ENCODE results near the gene BCAS4.

Gene BCAS4

DNA sequence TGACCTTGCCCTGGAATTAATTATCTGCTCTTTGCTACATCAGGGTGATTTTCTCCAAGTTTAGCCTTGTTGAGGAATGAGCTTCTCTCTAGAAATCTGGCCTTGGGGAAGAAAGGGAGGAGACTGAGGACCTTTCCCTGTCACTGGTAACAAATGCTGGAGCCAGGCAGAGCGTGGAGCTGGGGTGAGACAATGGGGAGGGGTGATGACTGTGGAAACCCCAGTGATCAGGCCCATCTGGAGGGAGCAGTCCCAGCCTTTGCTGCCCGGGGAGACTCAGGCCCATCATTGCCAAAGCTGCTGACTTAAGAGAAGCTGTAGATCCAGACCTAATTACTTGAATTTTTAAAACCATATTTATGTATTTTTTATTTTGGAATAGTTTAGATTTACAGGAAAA, 31.3 kb downstream of the BCAS4 start:
- no peak for DNase-seq

DNA sequence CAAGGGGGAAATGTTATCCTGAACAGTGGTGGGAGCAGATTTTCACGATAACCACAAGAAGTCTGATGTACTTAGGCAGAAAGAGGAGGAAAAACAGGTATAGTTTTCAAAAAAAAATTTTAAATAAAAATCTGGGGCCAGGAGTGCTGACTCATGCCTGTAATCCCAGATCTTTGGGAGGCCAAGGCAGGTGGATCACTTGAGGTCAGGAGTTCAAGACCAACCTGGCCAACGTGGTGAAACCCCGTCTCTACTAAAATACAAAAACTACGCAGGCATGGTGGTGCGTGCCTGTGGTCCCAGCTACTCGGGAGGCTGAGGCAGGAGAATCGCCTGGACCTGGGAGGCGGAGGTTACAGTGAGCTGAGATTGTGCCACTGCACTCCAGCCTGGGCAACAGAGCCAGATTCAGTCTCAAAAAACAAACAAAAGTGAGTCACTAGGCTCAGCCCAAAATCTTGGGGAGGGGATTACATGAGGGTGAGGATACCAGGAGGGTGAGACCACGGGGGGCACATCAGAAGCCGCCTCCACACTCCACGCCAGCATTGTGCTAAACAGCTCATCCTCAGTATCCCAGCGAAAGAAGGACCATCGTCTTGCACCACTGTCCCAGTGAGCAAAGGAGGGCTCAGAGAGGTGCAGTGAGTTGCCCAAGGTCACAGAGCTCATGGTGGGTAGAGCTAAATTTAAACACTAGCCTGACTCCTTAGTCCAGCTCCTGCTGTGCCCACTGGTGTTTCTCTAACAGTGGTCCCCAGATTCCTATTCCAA, 33.7 kb downstream of the BCAS4 start:
- no peak for DNase-seq

DNA sequence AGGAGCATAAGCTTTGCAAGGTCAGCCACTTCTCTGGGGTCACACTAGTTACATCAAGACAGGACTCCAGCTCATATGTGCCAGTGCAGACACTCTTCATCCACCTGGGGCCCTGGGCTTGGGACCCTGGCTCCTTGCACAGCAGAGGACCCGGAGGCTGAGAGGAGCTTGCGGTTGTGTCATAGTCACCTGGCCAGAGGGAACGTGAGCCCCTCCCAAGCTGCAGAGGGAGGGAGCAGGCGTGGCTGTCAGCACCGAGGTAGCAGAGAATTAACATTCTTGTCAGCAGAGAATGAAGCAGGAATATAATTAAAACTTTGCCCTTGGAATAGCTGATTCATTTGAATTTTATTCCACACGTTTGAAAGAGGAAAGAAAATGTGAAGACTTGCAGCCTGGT, 36.8 kb downstream of the BCAS4 start:
- no peak for DNase-seq

DNA sequence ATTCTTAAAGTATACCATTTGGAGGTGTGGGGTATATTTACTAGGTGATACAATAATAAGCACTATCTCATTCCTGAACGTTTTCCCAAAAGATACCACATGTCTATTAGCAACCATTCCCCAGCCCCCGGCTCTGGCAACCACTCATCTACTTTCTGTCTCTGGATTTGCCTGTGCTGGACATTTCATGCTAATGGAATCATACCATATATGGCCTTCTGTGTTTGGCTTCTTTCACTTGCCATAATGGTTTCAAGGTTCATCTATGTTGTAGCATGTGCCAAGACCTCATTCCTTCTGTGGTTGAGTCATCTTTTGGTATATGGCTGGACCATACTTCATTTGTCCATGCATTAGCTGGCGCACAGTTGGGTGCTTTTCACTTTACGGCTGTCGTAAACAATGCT, 39.7 kb downstream of the BCAS4 start:
- no peak for DNase-seq

DNA sequence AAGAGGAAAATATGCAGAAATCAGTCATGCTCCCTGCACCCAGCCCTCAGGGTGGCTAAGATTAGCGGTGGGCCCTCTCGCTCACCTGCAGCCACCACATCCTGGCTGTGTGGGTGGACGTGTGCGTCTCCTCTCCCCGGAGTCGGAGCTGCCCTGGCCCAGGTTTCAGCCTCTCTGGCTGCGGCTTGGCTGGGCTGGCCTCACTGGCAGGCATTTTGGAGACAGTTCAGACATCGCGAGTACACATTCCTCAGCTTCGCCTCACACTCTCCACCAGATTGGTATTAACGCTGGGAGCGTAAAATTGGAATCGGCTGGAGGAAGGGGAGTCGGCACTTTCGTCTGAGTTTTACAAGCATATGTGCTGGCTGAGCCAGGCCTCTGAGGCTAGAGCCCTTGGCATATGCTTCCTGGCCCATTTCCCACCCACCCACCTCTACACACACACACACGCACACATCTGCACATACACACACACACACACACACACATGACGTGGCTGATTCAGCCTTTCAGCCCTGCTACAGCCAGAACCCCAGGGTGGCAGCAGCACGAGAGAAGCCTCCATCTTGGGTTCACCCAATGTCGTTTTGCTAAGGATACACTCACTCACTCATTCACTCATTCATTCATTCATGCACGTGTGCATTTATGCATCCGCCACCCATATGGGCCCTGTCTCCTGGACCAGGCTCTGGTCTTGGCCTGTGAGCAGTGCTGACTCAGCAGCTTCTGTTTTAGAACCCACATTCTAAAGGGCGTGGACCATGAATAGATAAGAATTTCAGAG, 42.9 kb downstream of the BCAS4 start:
- DNase-seq = no peak

DNA sequence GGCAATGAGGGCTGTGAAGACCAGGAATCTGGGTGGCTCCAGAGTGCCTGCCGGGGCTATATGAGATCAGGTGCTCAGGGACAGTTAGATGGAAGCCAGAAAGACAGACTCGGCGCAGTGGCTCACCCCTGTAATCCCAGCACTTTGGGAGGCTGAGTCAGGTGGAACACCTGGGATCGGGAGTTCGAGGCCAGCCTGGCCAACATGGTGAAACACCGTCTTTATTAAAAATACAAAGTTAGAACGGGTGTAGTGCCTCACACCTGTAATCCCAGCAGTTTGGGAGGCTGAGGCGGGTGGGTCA, 43.4 kb downstream of the BCAS4 start:
- DNase-seq = no peak

DNA sequence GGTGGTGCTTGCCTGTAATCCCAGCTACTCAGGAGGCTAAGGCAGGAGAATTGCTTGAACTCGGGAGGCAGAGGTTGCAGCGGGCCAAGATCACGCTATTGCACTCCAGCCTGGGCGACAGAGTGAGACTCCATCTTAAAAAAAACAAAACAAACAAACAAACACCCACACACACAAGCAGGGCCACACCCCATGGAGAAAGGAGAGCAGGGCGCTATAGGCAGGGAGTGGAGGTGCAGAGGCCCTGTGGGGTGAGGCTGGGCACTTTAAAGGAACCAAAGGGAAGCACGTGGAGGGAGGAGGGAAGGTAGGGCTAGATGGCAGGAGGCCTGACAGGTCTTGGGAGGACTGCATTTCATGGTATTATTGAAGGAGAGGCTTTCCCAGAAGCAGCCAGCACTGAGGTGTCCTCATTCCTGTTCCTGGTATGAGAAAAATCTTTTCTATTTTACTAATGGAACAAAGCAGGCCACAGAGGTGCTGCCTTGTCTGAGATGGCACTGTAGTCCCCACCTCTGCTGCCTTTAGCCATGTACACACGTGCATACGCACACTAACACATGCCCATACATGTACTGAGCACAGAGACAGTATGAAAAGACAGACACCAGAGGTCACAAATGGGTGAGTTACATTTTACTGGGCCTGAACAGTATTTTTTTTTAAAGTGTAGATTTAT, 44.0 kb downstream of the BCAS4 start:
- DNase-seq = no peak

DNA sequence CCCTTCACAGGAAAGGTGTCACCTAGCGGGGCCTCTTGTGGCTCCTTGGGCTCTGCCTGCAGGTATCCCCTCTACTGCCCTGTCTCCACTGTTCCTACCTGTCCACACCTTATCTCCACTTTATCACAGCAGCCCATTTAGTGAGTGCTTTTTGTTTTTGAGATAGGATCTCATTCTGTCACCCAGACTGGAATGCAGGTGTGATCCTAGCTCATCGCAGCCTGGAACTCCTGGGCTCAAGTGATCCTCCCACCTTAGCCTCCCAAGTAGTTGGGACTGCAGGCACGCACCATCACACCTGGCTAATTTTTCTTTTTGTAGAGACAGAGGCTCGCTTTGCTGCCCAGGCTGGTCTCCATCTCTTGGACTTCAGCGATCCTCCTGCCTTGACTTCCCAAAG, 48.0 kb downstream of the BCAS4 start:
- no peak for DNase-seq

DNA sequence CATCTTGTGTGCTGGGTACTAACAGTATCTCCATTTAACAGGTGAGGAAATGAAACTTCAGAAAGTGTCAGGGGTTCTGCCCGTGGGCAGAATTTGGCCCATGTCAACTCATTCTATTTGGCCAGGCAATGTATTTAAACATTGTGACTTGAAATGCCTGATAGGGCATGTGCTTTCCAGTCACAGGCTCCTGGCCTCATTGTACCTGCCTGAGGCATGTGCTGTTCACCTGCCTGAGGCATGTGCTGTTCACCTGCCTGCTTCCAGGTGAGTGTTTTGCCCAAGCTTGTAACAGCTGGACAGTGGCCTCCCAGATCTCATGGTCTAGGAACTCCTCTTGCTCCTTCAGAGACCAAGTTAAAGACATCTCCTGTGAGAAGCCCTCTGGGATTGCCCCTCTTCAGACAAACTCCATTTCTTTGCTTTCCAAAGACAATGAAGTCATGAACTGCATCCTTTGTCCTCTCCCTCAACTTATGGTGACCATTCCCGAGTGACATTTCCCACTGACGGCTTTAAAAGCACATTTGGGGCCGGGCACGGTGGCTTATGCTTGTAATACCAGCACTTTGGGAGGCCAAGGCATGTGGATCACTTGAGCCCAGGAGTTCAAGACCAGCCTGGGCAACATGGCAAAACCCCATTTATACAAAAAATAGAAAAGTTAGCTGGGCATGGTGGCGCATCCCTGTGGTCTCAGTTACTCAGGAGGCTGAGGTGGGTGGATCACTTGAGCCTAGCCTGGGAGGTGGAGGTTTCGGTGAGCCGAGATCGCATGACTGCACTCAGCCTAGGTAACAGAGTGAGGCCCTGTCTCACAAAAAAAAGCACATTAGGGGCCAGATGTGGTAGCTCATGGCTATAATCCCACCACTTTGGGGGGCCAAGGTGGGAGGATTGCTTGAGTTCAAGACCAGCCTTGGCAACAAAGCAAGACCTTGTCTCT, 48.7 kb downstream of the BCAS4 start:
- no peak for DNase-seq

DNA sequence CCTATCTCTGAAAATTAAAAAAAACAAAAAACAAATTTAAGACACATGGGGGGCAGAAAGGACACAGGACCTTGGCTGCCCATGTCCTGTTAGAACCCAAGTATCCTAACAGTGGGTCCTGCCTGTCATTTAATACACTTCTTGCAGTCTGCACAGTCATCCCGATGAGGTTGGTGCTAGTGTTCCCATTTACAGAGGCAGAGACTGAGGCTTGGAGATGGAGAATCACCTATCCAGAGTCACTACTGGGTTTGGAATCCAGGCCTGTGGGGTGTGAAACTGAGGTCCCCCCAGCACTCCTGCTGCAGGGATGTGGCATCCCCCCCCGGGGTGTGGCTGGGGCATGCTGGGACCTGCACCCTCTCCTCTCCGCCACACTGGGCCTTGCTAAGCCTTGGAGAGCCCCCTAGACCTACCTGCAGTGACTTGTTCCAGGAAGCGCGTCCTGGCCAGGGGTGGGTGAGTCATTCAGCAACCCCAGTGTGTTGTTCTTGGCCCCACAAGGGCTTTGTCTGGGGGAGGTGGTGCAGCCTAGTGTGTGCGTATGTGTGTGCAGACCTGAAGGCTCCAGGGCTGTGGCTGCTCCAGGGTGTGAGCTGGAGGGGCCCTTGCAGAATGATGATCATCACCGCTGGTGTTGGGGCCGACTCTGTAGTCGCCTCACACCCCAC, 49.7 kb downstream of the BCAS4 start:
- DNase-seq = peak; percentile 52

DNA sequence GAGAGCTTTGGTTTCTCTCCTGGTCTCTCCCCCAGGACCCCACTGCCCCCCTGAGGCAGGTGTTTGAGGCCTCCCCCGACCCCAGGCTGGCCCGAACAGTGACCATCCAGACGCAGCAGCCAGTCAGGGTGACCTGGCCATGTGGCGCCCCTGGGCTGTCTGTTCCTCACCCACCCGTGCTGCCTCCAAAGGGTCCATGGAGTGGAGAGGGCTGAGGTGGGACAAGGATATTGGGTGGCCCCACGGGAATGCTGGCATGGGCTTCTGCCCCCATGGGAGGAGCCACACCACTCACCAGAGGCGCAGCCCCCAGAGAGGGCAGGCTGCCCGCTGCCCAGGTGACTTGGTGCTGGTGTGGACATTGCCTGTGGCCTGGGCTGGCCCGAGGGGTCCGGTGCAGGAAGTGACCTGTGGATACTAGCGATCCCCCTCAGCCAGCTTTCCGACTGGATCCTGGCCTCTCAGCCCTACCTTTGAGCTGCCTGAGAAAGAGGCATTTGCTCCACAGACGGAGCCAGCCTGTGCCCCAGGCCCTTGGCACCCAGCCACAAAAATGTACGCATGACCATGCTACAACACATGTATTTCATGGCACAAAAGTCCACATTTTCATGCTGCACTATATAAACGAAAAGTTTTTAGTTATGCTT, 50.8 kb downstream of the BCAS4 start:
- DNase-seq = no peak

DNA sequence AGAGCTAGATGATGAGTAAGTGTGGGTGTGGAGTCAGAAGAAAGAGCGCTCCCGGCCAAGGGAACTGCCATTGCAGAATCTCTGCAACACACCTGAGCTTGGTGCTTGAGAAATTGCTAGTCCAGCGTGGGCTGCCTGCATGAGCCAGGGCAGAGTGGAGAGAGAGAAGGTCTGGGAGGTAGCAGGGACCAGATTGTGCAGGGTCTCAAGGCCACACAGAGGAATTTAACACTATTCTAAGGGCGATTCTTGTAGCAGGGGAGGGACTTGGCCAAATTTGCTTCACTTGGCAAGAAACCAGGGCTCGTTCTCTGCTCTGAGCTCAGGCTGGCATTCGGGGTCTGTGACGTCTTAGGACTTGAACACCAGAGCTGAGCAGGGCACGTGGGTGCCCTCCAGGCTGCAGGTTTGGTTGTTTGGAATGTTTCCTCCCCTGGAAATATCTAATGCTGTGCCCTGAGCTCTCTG, 53.5 kb downstream of the BCAS4 start:
- no peak for DNase-seq

DNA sequence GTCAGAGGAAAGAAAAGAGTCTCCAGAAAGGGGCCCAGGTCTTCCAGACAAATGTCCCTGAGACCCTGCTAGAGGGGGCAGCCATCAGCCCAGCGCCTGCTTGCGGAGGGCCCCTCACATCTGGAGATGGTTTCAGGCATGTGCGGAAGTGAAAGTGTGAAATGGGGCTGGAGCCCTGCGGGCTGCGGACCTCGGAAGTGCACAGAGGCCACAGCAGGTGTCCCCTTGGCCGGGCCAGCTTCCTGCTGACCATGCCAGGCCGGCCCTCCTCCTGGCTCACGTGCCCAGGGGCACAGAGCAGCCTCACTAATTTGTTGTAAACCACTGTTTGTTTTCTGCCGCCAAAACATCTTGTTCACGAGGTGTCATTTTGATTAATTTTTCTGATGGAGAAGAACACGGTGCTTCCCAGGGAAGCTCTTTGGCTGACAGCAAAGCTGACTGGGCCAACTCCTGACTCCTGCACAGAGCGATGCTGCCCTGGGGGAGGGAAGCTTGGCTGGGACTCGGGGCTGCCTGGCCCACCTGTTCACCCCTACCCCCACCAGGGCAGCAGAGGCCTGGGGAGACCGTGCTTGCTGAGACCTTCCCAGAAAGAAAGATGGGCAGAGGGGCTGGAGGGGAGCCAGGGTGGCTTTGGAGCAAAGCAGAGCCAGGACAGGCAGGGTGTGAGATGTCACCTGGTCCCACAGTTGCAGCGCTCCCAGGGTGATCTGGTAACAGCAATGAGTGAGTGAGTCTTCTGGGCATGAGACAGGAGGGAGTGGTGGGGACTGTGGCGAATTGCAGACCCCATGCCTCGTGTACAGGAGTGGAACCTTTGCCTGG, 54.2 kb downstream of the BCAS4 start:
- no peak for DNase-seq

DNA sequence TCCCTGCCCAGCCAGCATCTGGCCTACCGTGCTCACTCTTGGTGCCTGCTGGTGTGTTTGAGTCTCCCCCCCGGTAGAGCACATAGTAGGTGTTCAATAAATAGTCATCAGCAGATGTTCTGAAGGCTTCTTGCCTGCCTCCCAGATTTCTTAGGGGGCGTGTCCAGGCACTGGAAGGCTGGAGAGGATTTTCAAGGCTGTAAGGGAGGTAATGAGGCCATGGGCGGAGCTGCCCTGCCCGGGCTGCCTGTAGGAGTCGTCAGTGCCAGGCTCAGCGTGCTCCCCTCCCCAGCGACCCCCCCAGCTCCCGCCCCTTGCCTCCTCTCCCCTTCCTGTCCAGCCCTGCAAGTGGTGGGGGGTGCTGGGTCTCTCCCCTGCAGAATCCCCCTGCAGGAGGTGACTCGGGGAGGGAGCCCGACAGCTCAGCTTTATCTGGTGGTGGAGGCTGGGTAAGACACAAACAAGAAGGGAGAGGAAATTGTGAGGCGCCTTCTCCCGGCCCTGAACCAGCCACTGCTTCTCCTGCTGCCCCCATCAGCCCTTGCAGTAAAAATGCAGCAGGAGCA, 55.9 kb downstream of the BCAS4 start:
- no peak for DNase-seq

DNA sequence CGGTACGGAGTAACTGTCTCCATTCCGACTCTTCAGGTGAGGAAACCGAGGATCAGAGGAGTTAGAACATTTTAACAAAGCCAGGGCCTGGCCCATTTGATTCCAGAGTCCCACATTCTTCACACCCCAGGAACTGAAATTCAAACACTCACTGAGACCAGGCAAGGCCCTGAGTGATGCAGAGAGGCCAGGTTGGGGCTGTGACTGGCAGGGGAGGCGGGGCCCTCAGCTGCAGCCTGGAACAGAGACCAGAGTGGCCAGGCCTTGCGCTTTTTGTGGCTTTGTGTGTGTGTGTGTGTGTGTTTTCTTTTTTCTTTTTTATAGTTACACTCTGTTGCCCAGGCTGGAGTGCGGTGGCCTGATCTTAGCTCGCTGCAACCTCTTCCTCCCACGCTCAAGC, 57.2 kb downstream of the BCAS4 start:
- no peak for DNase-seq

DNA sequence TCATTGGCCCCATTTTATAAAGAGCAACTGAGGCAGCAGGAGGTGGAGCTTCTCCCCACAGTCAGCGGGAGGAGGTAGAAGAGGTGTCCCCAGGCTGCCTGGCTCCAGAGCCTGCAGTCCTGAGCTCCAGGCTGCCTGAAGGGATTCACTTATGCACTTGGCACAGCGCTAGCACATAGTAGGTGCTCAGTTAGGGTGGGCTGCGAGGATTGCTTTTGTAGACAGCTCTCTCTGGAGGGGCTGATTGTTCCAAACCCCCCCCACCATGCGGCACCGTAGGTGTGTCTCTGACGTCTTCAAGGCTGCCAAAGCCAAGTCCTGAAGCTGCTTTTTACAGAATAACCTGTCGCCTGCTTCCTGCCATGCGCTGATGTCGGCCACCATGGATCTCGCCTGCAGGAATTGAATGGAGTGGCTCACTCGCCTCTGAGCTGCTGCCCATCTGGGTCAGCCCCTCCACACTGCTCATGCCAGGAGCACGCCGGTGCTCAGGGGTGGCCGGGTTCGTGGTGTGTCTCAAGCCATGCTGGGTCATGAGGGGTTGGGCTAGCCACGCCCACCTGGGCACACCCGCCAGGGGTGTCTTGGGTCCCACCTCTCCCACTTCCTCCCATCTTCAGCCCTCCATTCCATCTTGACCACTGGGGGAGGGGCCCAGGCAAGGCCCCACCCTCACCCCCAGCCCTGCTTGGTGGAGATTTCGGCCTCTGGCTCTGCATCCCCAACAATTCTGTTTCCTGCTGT, 59.8 kb downstream of the BCAS4 start:
- DNase-seq = no peak

DNA sequence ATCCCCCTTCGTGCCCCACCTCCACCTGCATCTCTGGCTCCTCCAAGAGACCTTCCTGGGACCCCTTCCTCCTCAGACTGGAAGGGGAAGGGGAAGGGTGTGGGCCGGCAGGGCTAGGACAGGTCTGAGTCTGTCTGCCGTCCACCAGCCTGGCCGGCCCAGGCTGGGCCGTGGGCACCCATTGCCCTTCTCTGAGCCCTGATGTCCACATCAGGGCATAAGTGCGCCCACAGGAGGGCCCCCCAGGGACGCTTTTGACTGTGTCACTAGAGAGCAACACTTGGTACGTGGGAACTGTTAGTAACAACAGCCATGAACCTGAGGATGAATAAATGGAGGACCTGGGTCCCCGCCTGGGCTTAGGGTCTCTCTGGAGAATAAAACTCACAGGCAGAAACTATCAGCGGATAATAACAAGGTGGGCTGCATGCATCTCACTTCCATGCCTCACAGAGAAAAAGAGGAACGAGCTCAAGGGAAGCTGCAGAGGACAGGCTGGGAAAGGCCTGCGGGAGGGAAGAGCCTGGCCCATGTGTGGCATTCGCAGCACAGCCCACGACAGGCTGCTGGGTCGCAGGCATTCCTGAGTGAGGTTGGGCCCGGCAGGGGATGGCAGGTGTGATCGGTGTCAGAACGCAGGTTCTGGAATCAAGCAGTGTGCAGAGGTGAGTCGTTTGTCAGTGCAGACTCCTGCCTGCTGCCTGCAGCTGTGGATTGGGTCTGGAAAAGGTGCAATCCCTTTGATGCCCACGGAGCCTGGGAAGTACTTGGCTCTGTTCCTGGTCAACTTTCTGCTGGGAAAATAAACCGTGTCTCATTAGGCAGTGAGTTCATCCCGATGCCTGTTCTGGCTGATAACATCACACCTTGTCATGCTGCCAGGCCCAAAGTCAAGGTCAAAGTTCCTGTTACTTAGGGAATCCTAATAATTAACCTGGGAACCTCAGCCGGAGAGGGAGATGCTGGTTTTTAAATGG, 60.9 kb downstream of the BCAS4 start:
- no peak for DNase-seq

DNA sequence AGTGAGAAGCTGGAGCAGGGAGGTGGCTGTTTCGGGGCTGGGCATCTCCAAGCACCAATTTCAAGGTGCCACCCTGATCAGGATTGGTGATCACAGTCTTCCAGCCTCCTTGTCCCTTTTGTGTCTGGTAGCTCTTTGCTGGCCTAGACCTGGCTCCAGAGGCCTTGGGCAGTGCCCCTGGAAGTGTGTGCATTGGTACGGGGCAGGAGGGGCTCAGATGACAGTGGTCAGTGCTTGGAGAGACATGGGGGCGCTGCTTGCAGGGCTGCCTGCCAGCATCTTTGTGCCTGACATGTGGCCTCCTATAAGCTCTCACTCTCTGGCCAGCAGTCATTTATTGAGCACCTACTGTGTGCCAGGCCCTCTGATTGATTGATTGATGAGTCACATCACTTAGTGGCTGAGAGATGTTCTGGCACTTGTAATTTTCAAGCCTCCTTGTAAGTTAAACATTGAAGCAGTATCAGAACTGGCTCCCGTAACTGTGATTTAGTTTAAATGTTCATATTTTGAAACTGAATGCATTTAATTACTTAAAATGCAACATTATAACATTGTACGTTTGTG, 61.7 kb downstream of the BCAS4 start:
- no peak for DNase-seq

Measured in stimulated activated CD4-positive, alpha-beta T cell treated with anti-CD3 and anti-CD28 coated beads, Interleukin-1b, Interleukin-23, amount 100 ng/mL, for 48 hours (primary cell).